ENCODE results near the gene PARD6G. TPM values are rescaled to one million over a fixed set of nuclear protein-coding genes. Genes with fewer than 3 reads are reported as not detected.
A peak's percentile ranks its signal among the peaks of the same experiment; 100 is the strongest.

PARD6G gene
- total and polyA plus RNA-seq, 2 of the 13 experiments (the other 11 are each of a cell fraction or from before 2014, with no cell fraction given): 3.6 to 7.4 TPM

DNA sequence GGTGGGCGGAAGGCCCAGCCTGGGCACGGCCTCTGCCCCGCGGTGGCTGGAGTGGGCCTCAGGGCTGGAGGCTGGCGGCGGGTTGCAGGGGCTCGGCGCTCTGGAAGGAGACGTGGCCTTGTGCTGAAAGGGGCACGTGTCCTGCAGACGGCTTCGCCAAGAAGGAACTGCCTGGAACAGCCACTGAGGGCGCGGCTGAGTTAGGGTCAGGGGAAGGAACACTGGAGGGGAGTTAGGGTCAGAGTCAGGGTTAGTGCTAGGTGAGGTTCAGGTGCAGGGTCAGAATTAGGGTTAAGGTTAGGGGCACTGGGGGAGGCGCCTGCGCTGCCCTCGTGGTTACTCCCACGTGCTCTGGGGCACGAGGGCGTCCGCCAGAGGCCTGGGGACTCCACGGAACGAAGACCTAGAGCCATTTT is 139.2 kb downstream of the PARD6G start (continued):
- TF ChIP-seq, protein P1, sequence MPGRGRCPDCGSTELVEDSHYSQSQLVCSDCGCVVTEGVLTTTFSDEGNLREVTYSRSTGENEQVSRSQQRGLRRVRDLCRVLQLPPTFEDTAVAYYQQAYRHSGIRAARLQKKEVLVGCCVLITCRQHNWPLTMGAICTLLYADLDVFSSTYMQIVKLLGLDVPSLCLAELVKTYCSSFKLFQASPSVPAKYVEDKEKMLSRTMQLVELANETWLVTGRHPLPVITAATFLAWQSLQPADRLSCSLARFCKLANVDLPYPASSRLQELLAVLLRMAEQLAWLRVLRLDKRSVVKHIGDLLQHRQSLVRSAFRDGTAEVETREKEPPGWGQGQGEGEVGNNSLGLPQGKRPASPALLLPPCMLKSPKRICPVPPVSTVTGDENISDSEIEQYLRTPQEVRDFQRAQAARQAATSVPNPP (CRISPR knock-in tag; IDR thresholded peaks at IDR 0.05): no peak
- TF ChIP-seq FOSL2 (CRISPR knock-in tag; IDR thresholded peaks at IDR 0.05) (no peak), WIZ (CRISPR knock-in tag; IDR thresholded peaks at IDR 0.05) (no peak), ZNF605 (CRISPR knock-in tag; IDR thresholded peaks at IDR 0.05) (0 out of 2 replicates have a peak, but pooled peaks have one; percentile 7), HNRNPLL (IDR thresholded peaks at IDR 0.05; ENCODE audit: low read depth, low read length, poor library complexity, severe bottlenecking) (peak; percentile 27), ZSCAN30 (CRISPR knock-in tag; IDR thresholded peaks at IDR 0.05) (no peak), ZNF256 (CRISPR knock-in tag; conservative IDR thresholded peaks at IDR 0.05) (no peak)
- TF ChIP-seq, protein P2, sequence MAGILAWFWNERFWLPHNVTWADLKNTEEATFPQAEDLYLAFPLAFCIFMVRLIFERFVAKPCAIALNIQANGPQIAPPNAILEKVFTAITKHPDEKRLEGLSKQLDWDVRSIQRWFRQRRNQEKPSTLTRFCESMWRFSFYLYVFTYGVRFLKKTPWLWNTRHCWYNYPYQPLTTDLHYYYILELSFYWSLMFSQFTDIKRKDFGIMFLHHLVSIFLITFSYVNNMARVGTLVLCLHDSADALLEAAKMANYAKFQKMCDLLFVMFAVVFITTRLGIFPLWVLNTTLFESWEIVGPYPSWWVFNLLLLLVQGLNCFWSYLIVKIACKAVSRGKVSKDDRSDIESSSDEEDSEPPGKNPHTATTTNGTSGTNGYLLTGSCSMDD (CRISPR knock-in tag; IDR thresholded peaks at IDR 0.05): no peak
- TF ChIP-seq, protein P3, sequence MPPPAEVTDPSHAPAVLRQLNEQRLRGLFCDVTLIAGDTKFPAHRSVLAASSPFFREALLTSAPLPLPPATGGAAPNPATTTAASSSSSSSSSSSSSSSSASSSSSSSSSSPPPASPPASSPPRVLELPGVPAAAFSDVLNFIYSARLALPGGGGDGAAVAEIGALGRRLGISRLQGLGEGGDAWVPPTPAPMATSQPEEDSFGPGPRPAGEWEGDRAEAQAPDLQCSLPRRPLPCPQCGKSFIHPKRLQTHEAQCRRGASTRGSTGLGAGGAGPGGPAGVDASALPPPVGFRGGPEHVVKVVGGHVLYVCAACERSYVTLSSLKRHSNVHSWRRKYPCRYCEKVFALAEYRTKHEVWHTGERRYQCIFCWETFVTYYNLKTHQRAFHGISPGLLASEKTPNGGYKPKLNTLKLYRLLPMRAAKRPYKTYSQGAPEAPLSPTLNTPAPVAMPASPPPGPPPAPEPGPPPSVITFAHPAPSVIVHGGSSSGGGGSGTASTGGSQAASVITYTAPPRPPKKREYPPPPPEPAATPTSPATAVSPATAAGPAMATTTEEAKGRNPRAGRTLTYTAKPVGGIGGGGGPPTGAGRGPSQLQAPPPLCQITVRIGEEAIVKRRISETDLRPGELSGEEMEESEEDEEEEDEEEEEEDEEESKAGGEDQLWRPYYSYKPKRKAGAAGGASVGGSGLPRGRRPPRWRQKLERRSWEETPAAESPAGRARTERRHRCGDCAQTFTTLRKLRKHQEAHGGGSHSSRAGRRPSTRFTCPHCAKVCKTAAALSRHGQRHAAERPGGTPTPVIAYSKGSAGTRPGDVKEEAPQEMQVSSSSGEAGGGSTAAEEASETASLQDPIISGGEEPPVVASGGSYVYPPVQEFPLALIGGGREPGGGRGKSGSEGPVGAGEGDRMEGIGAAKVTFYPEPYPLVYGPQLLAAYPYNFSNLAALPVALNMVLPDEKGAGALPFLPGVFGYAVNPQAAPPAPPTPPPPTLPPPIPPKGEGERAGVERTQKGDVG (CRISPR knock-in tag; IDR thresholded peaks at IDR 0.05; ENCODE audit: borderline replicate concordance): peak; percentile 6; the same call in 1 of the 2 replicates
- TF ChIP-seq, protein P4, sequence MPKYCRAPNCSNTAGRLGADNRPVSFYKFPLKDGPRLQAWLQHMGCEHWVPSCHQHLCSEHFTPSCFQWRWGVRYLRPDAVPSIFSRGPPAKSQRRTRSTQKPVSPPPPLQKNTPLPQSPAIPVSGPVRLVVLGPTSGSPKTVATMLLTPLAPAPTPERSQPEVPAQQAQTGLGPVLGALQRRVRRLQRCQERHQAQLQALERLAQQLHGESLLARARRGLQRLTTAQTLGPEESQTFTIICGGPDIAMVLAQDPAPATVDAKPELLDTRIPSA (CRISPR knock-in tag; IDR thresholded peaks at IDR 0.05; ENCODE audit: borderline replicate concordance): no peak
- TF ChIP-seq, protein P5, sequence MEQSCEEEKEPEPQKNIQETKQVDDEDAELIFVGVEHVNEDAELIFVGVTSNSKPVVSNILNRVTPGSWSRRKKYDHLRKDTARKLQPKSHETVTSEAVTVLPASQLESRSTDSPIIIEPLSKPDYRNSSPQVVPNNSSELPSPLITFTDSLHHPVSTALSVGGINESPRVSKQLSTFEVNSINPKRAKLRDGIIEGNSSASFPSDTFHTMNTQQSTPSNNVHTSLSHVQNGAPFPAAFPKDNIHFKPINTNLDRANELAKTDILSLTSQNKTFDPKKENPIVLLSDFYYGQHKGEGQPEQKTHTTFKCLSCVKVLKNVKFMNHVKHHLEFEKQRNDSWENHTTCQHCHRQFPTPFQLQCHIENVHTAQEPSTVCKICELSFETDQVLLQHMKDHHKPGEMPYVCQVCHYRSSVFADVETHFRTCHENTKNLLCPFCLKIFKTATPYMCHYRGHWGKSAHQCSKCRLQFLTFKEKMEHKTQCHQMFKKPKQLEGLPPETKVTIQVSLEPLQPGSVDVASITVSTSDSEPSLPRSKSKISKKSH (CRISPR knock-in tag; IDR thresholded peaks at IDR 0.05; ENCODE audit: borderline replicate concordance): 0 out of 2 replicates have a peak, but pooled peaks have one; percentile 52

All from HepG2 (cell line).